SK-N-SH treated with all-trans-retinoic acid at 6 μM for 48 hours (cell line): ENCODE measurements around the gene LRRC4.

Source experiments
- BACH2 ChIP-seq: fragments of 250-450 bp; sonication (Bioruptor Pico); IDR thresholded peaks from 2 replicates; pipeline ENCODE4 v1.9.0; 2021; ENCODE audit warnings: mild to moderate bottlenecking, borderline replicate concordance
- SNAI2 ChIP-seq: fragments of 250-450 bp; sonication (Bioruptor Pico); IDR thresholded peaks from 2 replicates; pipeline ENCODE4 v1.5.0; 2020; ENCODE audit warnings: mild to moderate bottlenecking, moderate library complexity
- TF ChIP-seq, protein P1 (sequence below): fragments of 250-450 bp; sonication (Bioruptor Pico); IDR thresholded peaks from 2 replicates; pipeline ENCODE4 v1.8.0; 2020; ENCODE audit warnings: mild to moderate bottlenecking, moderate library complexity, borderline replicate concordance

DNA sequence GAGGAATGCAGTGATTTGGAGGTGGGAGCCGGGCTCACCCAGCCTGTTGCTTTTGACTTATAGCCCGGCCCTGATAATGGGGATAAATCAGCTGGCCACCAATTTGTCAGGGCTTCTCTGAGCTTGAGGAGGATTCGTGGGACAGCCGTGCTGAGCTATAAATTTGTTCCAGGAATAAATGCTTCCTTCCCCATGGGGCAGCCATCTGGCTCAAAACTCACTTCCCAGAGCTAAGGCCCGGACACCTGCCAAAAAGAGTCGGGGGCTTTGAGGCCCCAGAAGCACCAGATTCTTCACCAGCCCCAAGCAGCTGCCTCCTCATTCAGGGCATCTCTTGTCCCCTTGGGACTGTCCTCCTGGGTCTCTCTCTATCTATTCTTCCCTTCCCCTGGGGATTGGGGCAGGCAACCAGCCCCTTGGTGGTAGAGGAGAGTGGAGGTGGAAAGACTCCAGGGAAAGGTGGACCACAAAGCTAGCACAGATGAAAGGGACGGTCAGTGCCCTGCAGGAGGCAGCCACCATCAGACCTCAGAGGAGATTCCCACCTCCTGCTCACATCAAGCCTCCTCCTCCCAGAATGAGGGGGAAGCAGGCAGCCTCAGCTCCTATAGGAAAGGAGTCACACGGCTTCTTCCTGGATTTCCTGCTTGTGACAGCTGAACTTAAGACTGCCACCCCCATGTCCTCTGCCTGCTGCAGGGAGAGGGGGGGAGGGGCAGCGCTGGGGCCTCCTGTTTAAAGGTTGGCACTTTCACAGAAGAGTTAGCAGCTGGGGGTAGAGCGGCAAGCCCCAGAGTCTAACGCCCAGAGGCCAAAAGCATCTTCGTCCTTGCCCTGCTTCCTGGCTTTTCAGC lies 44.2 kb upstream of the LRRC4 start:
- TF ChIP-seq, protein P1, sequence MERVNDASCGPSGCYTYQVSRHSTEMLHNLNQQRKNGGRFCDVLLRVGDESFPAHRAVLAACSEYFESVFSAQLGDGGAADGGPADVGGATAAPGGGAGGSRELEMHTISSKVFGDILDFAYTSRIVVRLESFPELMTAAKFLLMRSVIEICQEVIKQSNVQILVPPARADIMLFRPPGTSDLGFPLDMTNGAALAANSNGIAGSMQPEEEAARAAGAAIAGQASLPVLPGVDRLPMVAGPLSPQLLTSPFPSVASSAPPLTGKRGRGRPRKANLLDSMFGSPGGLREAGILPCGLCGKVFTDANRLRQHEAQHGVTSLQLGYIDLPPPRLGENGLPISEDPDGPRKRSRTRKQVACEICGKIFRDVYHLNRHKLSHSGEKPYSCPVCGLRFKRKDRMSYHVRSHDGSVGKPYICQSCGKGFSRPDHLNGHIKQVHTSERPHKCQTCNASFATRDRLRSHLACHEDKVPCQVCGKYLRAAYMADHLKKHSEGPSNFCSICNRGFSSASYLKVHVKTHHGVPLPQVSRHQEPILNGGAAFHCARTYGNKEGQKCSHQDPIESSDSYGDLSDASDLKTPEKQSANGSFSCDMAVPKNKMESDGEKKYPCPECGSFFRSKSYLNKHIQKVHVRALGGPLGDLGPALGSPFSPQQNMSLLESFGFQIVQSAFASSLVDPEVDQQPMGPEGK (CRISPR knock-in tag), result no peak
- TF ChIP-seq BACH2 (CRISPR knock-in tag) (no peak), SNAI2 (no peak)
